Thyroid gland (tissue), 4 donors: Measurements from ENCODE around the gene PDAP1.

Experiments
- CTCF ChIP-seq, 6 experiments: fragments of 200-600 bp in 3 of 6; fragments of 450-650 bp in 3 of 6; sonication (generic) in 3 of 6; IDR thresholded peaks; one replicate each; pipeline ENCODE4 v1.5.1; 2016 to 2019; ENCODE audit warnings: antibody characterized with exemption in 6 of 6, mild to moderate bottlenecking in 2 of 6, inconsistent platforms in 1 of 6, moderate library complexity in 1 of 6
- POLR2A ChIP-seq, 2 donors: fragments of 450-650 bp; IDR thresholded peaks; one replicate each; pipeline ENCODE4 v1.6.1; 2017; ENCODE audit warnings: antibody characterized with exemption in 2 of 2, mild to moderate bottlenecking in 2 of 2, moderate library complexity in 1 of 2

- no peak for TF ChIP-seq POLR2A (IDR thresholded peaks at IDR 0.05)
- TF ChIP-seq CTCF (IDR thresholded peaks at IDR 0.05) = no peak
Measured at GRCh38 chr7:99384523-99384922, 23.9 kb downstream of the PDAP1 start.
